HAP-1 (cell line): ENCODE results near the gene CXCR5.

Source experiments
- DNase-seq, 2 experiments: peaks; one replicate each; pipeline ENCODE4 v3.0.0-alpha.2; 2016 to 2020; ENCODE audit warnings: low spot score in 2 of 2
- H3K27me3 ChIP-seq: fragments of 250-450 bp; sonication (Bioruptor Pico); 2 replicates; pipeline ENCODE4 v1.5.1; 2020; ENCODE audit warnings: low read depth, mild to moderate bottlenecking, moderate library complexity
- H3K36me3 ChIP-seq: fragments of 250-450 bp; sonication (Bioruptor Pico); replicated peaks from 2 replicates; pipeline ENCODE4 v1.5.1; 2020; ENCODE audit warnings: mild to moderate bottlenecking
- H3K4me1 ChIP-seq: fragments of 250-450 bp; sonication (Bioruptor Pico); 2 replicates; pipeline ENCODE4 v1.5.1; 2020; ENCODE audit warnings: mild to moderate bottlenecking
- H3K4me3 ChIP-seq: fragments of 250-450 bp; sonication (Bioruptor Pico); 2 replicates; pipeline ENCODE4 v1.5.1; 2020; ENCODE audit warnings: mild to moderate bottlenecking, moderate library complexity
- H3K9me3 ChIP-seq: fragments of 250-450 bp; sonication (Bioruptor Pico); 2 replicates; pipeline ENCODE4 v1.5.1; 2020; ENCODE audit warnings: mild to moderate bottlenecking, moderate library complexity
- in situ Hi-C: fragments of 300-500 bp; cut with MboI; formaldehyde crosslinking; loops from 3 replicates; pipeline ENCODE4 v1.14.3; 2020; ENCODE audit warnings: low sequenced_read_pairs, inconsistent platforms, mixed read lengths

The CXCR5 gene

GRCh38 chr11:118856314-118856713, 27.4 kb upstream of the CXCR5 start:
- Histone ChIP-seq H3K36me3 (no peaks in the 10 kb centered on the region), H3K4me3 (no peak overlapping the region), H3K9me3 (no peaks in the 10 kb centered on the region), H3K4me1 (no peaks in the 10 kb centered on the region), H3K27me3 (no peaks in the 10 kb centered on the region)
- no peak for DNase-seq
- in situ Hi-C loops = no loop called here

DNA sequence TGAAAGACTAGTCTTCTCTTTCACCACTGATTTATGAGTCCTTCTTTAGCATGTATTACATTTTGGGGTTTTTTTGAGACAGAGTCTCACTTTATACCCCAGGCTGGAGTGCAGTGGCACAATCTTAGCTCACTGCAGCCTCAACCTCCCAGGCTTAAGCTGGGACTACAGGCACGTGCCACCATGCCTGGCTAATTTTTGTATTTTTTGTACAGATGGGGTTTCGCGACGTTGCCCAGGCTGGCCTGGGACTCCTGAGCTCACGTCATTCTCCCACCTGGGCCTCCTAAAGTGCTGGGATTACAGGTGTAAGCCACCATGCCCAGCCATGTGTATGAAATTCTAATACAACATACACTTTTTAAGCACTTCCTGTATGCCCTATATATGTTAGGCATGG, 26.3 kb upstream of the CXCR5 start:
- no peaks in the 10 kb centered on the region for H3K4me1 ChIP-seq
- in situ Hi-C loops = no loop called here

GRCh38 chr11:118859973-118860372, 23.7 kb upstream of the CXCR5 start:
- no peaks in the 10 kb centered on the region for H3K9me3 ChIP-seq
- in situ Hi-C loops = no loop called here
- H3K4me3 ChIP-seq = no peak overlapping the region
- no peak for DNase-seq
- peaks cover under 1% of the 10 kb centered on the region; the same call in 1 of the 2 replicates for H3K27me3 ChIP-seq
- H3K4me1 ChIP-seq = no peaks in the 10 kb centered on the region
- no peaks in the 10 kb centered on the region for H3K36me3 ChIP-seq

More for the DNA sequence above, 26.3 kb upstream of the CXCR5 start:
- no peak overlapping the region for H3K4me3 ChIP-seq
- H3K36me3 ChIP-seq = no peaks in the 10 kb centered on the region
- DNase-seq = no peak
- no peaks in the 10 kb centered on the region for H3K9me3 ChIP-seq
- no peaks in the 10 kb centered on the region for H3K27me3 ChIP-seq

DNA sequence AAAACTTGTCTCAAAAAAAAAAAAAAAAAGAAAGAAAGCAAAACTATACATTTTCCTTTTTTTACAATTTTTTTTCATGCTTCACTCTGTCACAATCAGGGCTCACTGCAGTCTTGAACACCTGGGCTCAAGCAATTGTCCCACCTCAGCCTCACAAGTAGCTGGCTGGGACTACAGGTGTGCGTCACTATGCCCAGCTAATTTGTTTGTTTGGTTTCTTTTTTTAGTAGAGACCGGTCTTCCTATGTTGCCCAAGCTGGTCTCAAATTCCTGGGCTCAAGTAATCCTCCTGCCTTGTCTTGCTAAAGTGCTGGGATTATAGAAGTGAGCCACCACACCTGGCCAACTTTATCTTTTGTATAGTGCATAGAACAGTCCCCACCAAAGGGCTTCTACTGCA, 15.0 kb upstream of the CXCR5 start:
- DNase-seq = no peak
- Histone ChIP-seq H3K27me3 (peaks cover 16% of the 10 kb centered on the region), H3K4me3 (no peak overlapping the region), H3K4me1 (no peaks in the 10 kb centered on the region), H3K36me3 (no peaks in the 10 kb centered on the region), H3K9me3 (no peaks in the 10 kb centered on the region)
- in situ Hi-C loops = no loop called here

DNA sequence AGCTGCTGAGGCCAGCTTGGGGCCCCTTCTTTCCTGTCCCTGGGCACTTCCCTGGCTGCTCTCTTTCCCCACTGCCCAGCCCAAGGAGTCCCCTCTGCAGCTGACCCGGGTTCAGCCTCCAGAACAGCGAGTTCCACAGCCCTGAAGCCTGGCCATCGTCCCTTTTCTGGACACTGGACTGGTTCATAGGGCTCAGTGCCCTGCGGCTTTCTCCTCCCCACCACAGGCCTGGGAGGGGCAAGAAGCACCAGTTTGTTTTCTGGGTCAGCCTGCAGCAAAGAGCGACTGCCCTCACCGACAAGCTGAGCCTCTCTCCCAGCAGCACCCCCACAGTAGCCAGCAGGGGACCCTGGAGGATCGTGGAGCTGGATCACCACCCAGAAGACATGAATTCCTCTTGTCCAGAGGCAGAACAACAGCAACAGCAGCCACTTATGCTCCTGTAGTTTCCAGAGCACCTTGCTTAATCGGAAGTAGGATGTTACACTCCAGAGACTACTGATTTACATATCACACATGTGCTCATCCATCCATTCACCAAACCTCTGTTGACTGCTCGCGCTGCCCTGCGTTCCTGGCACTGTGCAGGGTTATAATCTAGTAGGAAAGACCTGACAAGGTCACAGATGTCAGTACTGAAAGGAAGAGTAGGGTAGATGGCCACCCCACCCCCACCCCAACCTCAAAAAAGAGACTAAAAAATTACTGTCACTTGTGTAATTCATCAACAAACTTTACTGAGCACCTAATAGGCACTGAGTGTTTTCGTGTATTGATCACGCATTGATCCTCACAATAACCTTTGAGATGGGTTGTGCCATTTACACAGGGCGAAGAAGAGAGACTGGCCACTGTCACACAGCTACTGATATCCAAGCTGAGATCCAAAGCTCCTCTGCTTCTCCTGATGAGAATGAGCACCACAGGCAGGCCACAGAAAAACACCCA, 13.0 kb upstream of the CXCR5 start:
- Histone ChIP-seq H3K4me1 (no peaks in the 10 kb centered on the region), H3K36me3 (no peaks in the 10 kb centered on the region), H3K27me3 (peaks cover 13% of the 10 kb centered on the region), H3K9me3 (no peaks in the 10 kb centered on the region), H3K4me3 (no peak overlapping the region)
- in situ Hi-C loops = no loop called here
- no peak for DNase-seq

DNA sequence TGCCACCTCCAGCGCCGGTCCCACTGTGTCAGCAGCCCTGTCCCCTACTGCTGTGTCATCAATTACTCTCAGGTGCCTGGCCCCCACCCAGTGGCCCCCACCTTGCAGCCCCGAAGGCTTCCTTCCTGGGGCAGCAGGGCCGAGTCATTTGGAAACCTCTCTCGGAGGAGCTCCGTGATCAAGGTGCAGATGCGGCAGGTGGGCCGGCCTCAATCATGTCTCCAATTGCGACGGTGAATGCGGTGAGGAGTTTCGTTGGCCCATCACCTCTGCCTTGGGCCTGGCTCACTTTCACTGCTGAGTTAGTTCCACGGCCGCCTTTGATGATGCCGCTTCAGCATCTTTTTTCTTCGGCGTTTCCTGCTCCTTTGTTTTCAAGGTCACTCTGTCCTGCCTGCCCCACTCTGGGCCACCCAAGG, 11.3 kb upstream of the CXCR5 start:
- Histone ChIP-seq H3K4me3 (no peak overlapping the region), H3K4me1 (no peaks in the 10 kb centered on the region), H3K9me3 (no peaks in the 10 kb centered on the region), H3K27me3 (no peaks in the 10 kb centered on the region), H3K36me3 (no peaks in the 10 kb centered on the region)
- in situ Hi-C loops = no loop called here
- no peak for DNase-seq

- H3K4me3 ChIP-seq = no peak overlapping the region
- in situ Hi-C loops = no loop called here
- no peaks in the 10 kb centered on the region for H3K4me1 ChIP-seq
- H3K9me3 ChIP-seq = no peaks in the 10 kb centered on the region
- DNase-seq = no peak
- no peaks in the 10 kb centered on the region for H3K36me3 ChIP-seq
- no peaks in the 10 kb centered on the region for H3K27me3 ChIP-seq
Observed at GRCh38 chr11:118873804-118874203, 9.9 kb upstream of the CXCR5 start.

GRCh38 chr11:118876286-118876685, 7.4 kb upstream of the CXCR5 start:
- no peaks in the 10 kb centered on the region for H3K4me1 ChIP-seq
- H3K4me3 ChIP-seq = no peak overlapping the region
- H3K36me3 ChIP-seq = no peaks in the 10 kb centered on the region
- peaks cover 3% of the 10 kb centered on the region; the same call in 1 of the 2 replicates for H3K27me3 ChIP-seq
- H3K9me3 ChIP-seq = no peaks in the 10 kb centered on the region
- in situ Hi-C loops = no loop called here
- no peak for DNase-seq

GRCh38 chr11:118877487-118878162, 6.1 kb upstream of the CXCR5 start:
- DNase-seq = no peak
- Histone ChIP-seq H3K36me3 (no peaks in the 10 kb centered on the region), H3K4me3 (no peak overlapping the region), H3K4me1 (no peaks in the 10 kb centered on the region), H3K27me3 (peaks cover 5% of the 10 kb centered on the region; the same call in 1 of the 2 replicates), H3K9me3 (no peaks in the 10 kb centered on the region)
- in situ Hi-C loops = no loop called here

DNA sequence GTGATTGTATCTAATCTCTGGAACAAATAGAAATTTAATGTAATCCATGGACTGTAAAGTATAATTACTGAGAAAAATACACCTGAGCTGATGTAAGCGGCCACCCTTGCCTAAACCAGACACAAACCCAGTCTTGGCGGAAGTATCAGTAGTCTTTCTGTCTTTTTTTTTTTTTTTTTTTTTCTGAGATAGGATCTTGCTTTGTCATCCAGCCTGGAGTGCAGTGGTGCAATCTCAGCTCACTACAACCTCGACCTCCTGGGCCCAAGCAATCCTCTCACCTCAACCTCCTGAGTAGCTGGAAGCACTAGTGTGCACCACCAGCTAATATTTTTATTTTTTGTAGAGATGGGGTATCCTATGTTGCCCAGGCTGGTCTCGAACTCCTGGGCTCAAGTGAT, 5.5 kb upstream of the CXCR5 start:
- Histone ChIP-seq H3K36me3 (no peaks in the 10 kb centered on the region), H3K9me3 (no peaks in the 10 kb centered on the region), H3K4me1 (no peaks in the 10 kb centered on the region), H3K4me3 (no peak overlapping the region), H3K27me3 (peaks cover 5% of the 10 kb centered on the region; the same call in 1 of the 2 replicates)
- DNase-seq = no peak
- in situ Hi-C loops = no loop called here

- H3K4me3 ChIP-seq = no peak overlapping the region
- no peaks in the 10 kb centered on the region for H3K36me3 ChIP-seq
- in situ Hi-C loops = no loop called here
- DNase-seq = no peak
- peaks cover 5% of the 10 kb centered on the region; the same call in 1 of the 2 replicates for H3K27me3 ChIP-seq
- H3K9me3 ChIP-seq = no peaks in the 10 kb centered on the region
- H3K4me1 ChIP-seq = no peaks in the 10 kb centered on the region
Observed at GRCh38 chr11:118881228-118881627, 2.5 kb upstream of the CXCR5 start.

- Histone ChIP-seq H3K9me3 (no peaks in the 10 kb centered on the region), H3K4me1 (no peaks in the 10 kb centered on the region), H3K36me3 (no peaks in the 10 kb centered on the region), H3K27me3 (peaks cover 5% of the 10 kb centered on the region; the same call in 1 of the 2 replicates), H3K4me3 (no peak overlapping the region)
- in situ Hi-C loops = no loop called here
- DNase-seq = no peak
Observed at GRCh38 chr11:118882491-118882890, 1.2 kb upstream of the CXCR5 start.

DNA sequence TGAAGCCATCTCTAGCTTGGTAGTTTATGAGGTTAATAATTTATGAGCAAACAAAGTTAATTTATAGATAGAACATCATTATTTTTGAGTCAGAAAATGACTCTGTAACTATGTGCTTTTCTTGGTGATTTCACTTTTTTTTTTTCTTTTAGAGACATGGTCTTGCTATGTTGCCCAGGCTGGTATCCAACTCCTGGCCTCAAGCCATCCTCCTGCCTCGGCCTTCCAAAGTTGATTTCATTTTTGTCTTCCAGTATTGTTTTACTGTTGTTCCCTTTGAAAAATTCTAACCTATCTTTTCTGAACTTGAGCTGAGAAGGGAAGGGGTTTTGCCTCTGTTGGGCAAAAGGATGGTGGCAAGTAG, 706 bp upstream of the CXCR5 start:
- no peaks in the 10 kb centered on the region for H3K9me3 ChIP-seq
- no peak for DNase-seq
- peaks cover 5% of the 10 kb centered on the region; the same call in 1 of the 2 replicates for H3K27me3 ChIP-seq
- H3K36me3 ChIP-seq = no peaks in the 10 kb centered on the region
- no peaks in the 10 kb centered on the region for H3K4me1 ChIP-seq
- no peak overlapping the region for H3K4me3 ChIP-seq
- in situ Hi-C loops = no loop called here

DNA sequence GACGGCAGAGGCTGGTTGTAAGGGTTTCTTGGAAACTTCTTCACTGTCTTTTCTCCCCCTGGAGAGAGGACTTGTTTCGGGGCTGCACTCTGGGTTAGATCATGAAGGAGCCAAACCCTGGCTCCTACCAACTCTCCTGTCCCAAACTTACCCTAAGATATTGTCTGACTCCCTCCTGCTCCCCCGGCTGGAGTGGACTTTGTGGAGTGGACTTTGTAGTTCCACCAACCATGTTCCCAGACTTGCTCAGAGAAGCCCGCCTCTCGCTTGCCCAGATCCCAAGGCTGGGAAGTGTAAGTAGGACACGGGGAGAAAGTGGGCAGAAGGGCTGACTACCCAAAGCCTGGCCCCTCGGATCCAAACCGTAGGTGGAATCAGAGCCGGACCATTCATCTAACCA, 1.2 kb downstream of the CXCR5 start:
- in situ Hi-C loops = no loop called here

More for the DNA sequence above, 1.2 kb downstream of the CXCR5 start:
- Histone ChIP-seq H3K4me1 (no peaks in the 10 kb centered on the region), H3K4me3 (no peak overlapping the region), H3K36me3 (no peaks in the 10 kb centered on the region), H3K9me3 (no peaks in the 10 kb centered on the region), H3K27me3 (peaks cover 5% of the 10 kb centered on the region; the same call in 1 of the 2 replicates)
- no peak for DNase-seq
